Lower leg skin (tissue), 4 donors: ENCODE measurements around the gene MROH2A. TPM values are rescaled to one million over a fixed set of nuclear protein-coding genes. Genes with fewer than 3 reads are reported as not detected.
A peak's percentile ranks its signal among the peaks of the same experiment; 100 is the strongest.

Experiments used
- DNase-seq, 2 donors: peaks; one replicate each; pipeline ENCODE4 v3.0.0-alpha.2; 2019; ENCODE audit warnings: low spot score in 2 of 2
- H3K4me3 ChIP-seq: fragments of 200-600 bp; sonication (generic); 2 replicates; pipeline ENCODE4 v1.5.1; 2017; ENCODE audit warnings: mild to moderate bottlenecking, low read depth; ENCODE audit not compliant: poor library complexity, severe bottlenecking
- CTCF ChIP-seq, 3 donors: fragments of 450-650 bp; IDR thresholded peaks; one replicate each; pipeline ENCODE4 v1.5.1; 2016; ENCODE audit warnings: antibody characterized with exemption in 3 of 3, mild to moderate bottlenecking in 3 of 3, moderate library complexity in 2 of 3
- POLR2A ChIP-seq, 2 donors: fragments of 450-650 bp; IDR thresholded peaks; one replicate each; pipeline ENCODE4 v1.6.1; 2016 to 2017; ENCODE audit warnings: antibody characterized with exemption in 2 of 2, mild to moderate bottlenecking in 1 of 2, moderate library complexity in 1 of 2
- WGBS, 2 donors: methylation state at CpG; one replicate each; pipeline ENCODE4 v1.1.5; 2018; 5-methylcytosine and 5-hydroxymethylcytosine counted together
- intact Hi-C: fragments of 100-400 bp; cut with DNase I; formaldehyde crosslinking; loops from one replicate; pipeline ENCODE4 v1.15.0; 2023; ENCODE audit warnings: low total_unique reads
- total RNA-seq, 4 donors: library from RNA; depleted of rRNA; stranded (reverse); fragments of >200 nt; gene quantifications; one replicate each; pipeline ENCODE4 v1.1.0, GENCODE V29; 2016

Gene MROH2A
- total RNA-seq, 4 donors from 2014 or later, result 0.26 to 0.61 TPM; not detected in 2

- H3K4me3 ChIP-seq, result no peak overlapping the region
- 75 to 80% methylated on average over 12 of the region's 12 CpGs for WGBS, 2 donors
- no peak for DNase-seq
- intact Hi-C loops, result no loop called here
- no peak for TF ChIP-seq CTCF (IDR thresholded peaks at IDR 0.05)
- TF ChIP-seq POLR2A (IDR thresholded peaks at IDR 0.05), result no peak
Observed at GRCh38 chr2:233807215-233807865, 29.2 kb downstream of the MROH2A start.

GRCh38 chr2:233807966-233808935 is 30.1 kb downstream of the MROH2A start:
- H3K4me3 ChIP-seq, result no peak overlapping the region
- peak in 1 of 2 donors; percentile 80 for DNase-seq
- TF ChIP-seq CTCF (IDR thresholded peaks at IDR 0.05) (no peak), POLR2A (IDR thresholded peaks at IDR 0.05) (no peak)
- intact Hi-C loops, result no loop called here
- WGBS, 2 donors, result 76 to 79% methylated on average over 10 of the region's 10 CpGs

- intact Hi-C loops, result no loop called here
- no peak for DNase-seq
- H3K4me3 ChIP-seq, result no peak overlapping the region
- TF ChIP-seq POLR2A (IDR thresholded peaks at IDR 0.05), result no peak
- no peak for TF ChIP-seq CTCF (IDR thresholded peaks at IDR 0.05)
- 75 to 87% methylated on average over 6 of the region's 6 CpGs for WGBS, 2 donors
Observed at GRCh38 chr2:233810385-233810784, 32.3 kb downstream of the MROH2A start.

- DNase-seq, result no peak
- intact Hi-C loops, result no loop called here
- WGBS, 2 donors, result 83% methylated on average over 4 of the region's 4 CpGs
- H3K4me3 ChIP-seq, result no peak overlapping the region
- TF ChIP-seq CTCF (IDR thresholded peaks at IDR 0.05) (no peak), POLR2A (IDR thresholded peaks at IDR 0.05) (no peak)
Observed at GRCh38 chr2:233811087-233811486, 33.0 kb downstream of the MROH2A start.

GRCh38 chr2:233811732-233812131 is 33.6 kb downstream of the MROH2A start:
- TF ChIP-seq POLR2A (IDR thresholded peaks at IDR 0.05), result no peak
- TF ChIP-seq CTCF (IDR thresholded peaks at IDR 0.05), result no peak
- intact Hi-C loops, result no loop called here
- peak in 1 of 2 donors; percentile 31 for DNase-seq
- no peak overlapping the region for H3K4me3 ChIP-seq
- 90 to 92% methylated on average over 8 of the region's 8 CpGs for WGBS, 2 donors
